ENCODE measurements around the gene TMEM38B. TPM values are rescaled to one million over a fixed set of nuclear protein-coding genes. Genes with fewer than 3 reads are reported as not detected.
A peak's percentile ranks its signal among the peaks of the same experiment; 100 is the strongest.

Gene TMEM38B
- total RNA-seq, result 19.6 and 34.5 TPM in 2 replicates

GRCh38 chr9:105694190-105694847, at the start of gene TMEM38B:
TMEM38B (plus strand) TSS chr9:105694541; CDS start chr9:105694661, 120 bp downstream.
- FAIRE-seq (no peak), DNase-seq (ENCODE audit: low read depth) (peak; percentile 54)
- no peaks in the 10 kb centered on the region for H3K36me3 ChIP-seq (ENCODE audit: control insufficient read depth, insufficient read depth, low read length)
- H3K27me3 ChIP-seq (ENCODE audit: control insufficient read depth, insufficient read depth, low read length), result no peaks in the 10 kb centered on the region
- no peak for TF ChIP-seq CTCF (IDR thresholded peaks at IDR 0.05; ENCODE audit: insufficient read depth, low read length, severe bottlenecking)
- peak within 1 kb of the TSS; percentile 85 for H3K4me3 ChIP-seq (ENCODE audit: low read depth, low read length)

GRCh38 chr9:105646879-105647594, 47.3 kb upstream of the TMEM38B start:
- H3K27me3 ChIP-seq (ENCODE audit: control insufficient read depth, insufficient read depth, low read length), result no peaks in the 10 kb centered on the region
- DNase-seq (ENCODE audit: low read depth), result no peak
- no peaks in the 10 kb centered on the region for H3K36me3 ChIP-seq (ENCODE audit: control insufficient read depth, insufficient read depth, low read length)
- no peak for FAIRE-seq
- TF ChIP-seq CTCF (IDR thresholded peaks at IDR 0.05; ENCODE audit: insufficient read depth, low read length, severe bottlenecking), result no peak
- H3K4me3 ChIP-seq (ENCODE audit: low read depth, low read length), result no peak overlapping the region

GRCh38 chr9:105647595-105648349, 46.6 kb upstream of the TMEM38B start:
- Histone ChIP-seq H3K27me3 (ENCODE audit: control insufficient read depth, insufficient read depth, low read length) (no peaks in the 10 kb centered on the region), H3K36me3 (ENCODE audit: control insufficient read depth, insufficient read depth, low read length) (no peaks in the 10 kb centered on the region), H3K4me3 (ENCODE audit: low read depth, low read length) (no peak overlapping the region)
- DNase-seq (ENCODE audit: low read depth), result peak; percentile 29
- no peak for TF ChIP-seq CTCF (IDR thresholded peaks at IDR 0.05; ENCODE audit: insufficient read depth, low read length, severe bottlenecking)
- peak; percentile 36 for FAIRE-seq

- Histone ChIP-seq H3K36me3 (ENCODE audit: control insufficient read depth, insufficient read depth, low read length) (no peaks in the 10 kb centered on the region), H3K27me3 (ENCODE audit: control insufficient read depth, insufficient read depth, low read length) (peaks cover 2% of the 10 kb centered on the region), H3K4me3 (ENCODE audit: low read depth, low read length) (no peak overlapping the region)
- DNase-seq (ENCODE audit: low read depth) (no peak), FAIRE-seq (no peak)
- no peak for TF ChIP-seq CTCF (IDR thresholded peaks at IDR 0.05; ENCODE audit: insufficient read depth, low read length, severe bottlenecking)
Observed at GRCh38 chr9:105651806-105652205, 42.5 kb upstream of the TMEM38B start.

GRCh38 chr9:105656131-105656921, 38.0 kb upstream of the TMEM38B start:
- peaks cover 6% of the 10 kb centered on the region for H3K27me3 ChIP-seq (ENCODE audit: control insufficient read depth, insufficient read depth, low read length)
- peak; percentile 17 for TF ChIP-seq CTCF (IDR thresholded peaks at IDR 0.05; ENCODE audit: insufficient read depth, low read length, severe bottlenecking)
- FAIRE-seq (no peak), DNase-seq (ENCODE audit: low read depth) (no peak)
- H3K36me3 ChIP-seq (ENCODE audit: control insufficient read depth, insufficient read depth, low read length), result no peaks in the 10 kb centered on the region
- peak overlapping the region; percentile 40 for H3K4me3 ChIP-seq (ENCODE audit: low read depth, low read length)

Data from bronchial epithelial cell (primary cell).